BE2C (cell line): ENCODE results near the gene CTTNBP2NL.

Source experiments
- DNase-seq: peaks from one replicate; pipeline ENCODE4 v3.0.0-alpha.2; 2020
- H3K27me3 ChIP-seq: fragments of 250-450 bp; sonication (Bioruptor Pico); 2 replicates; pipeline ENCODE4 v1.5.1; 2020; ENCODE audit warnings: mild to moderate bottlenecking
- H3K36me3 ChIP-seq: fragments of 250-450 bp; sonication (Bioruptor Pico); 2 replicates; pipeline ENCODE4 v1.5.1; 2020; ENCODE audit warnings: mild to moderate bottlenecking
- H3K4me1 ChIP-seq: fragments of 250-450 bp; sonication (Bioruptor Pico); 2 replicates; pipeline ENCODE4 v1.5.1; 2020
- H3K4me3 ChIP-seq: 2 replicates; pipeline ENCODE4 v1.5.1; 2011; ENCODE audit warnings: low read depth, low read length
- H3K9me3 ChIP-seq: fragments of 250-450 bp; sonication (Bioruptor Pico); 2 replicates; pipeline ENCODE4 v1.5.1; 2020
- TF ChIP-seq, protein P1 (sequence below): IDR thresholded peaks from 2 replicates; pipeline ENCODE4 v1.5.1; 2012; ENCODE audit warnings: mild to moderate bottlenecking, low read depth, low read length

The CTTNBP2NL gene

DNA sequence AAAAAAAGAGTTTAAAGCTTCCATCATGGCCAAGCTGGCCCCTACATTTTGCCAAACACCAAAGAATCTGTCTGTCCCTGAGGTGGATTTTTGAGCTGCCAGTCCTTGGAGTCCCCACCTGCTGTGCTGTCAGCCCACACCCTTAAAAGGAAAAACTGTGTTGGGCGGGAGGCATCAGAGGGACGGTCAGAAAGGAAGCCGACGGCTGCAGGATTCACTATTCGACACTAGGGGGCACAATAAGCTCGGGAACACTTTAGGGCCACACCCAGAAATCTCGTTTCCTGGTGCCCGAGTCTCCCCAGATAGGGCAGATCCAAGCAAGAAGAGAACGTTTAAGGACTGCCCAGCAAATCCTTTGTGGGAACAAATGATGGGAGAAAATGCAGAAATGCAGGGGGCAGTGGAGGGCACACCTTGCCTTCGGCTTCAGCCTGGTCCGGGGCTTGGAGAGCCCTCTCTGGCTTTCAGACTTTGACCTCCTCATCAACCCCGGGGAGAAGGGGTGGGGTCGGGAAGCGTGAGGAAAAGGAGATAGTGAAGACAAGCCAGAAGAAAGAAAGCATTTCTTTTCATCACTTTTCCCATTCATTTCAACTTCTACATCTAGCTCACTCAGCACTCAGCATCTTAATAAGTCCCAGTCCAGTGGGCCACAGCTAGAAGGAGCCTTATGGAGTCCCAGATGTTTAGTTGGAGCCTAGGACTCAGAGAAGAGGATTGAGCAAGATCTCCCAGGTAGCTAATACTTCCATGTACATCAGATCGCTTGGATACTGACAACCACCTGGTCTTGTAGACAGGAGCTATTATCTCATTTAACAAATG, 5.0 kb upstream of the CTTNBP2NL start:
- no peaks in the 10 kb centered on the region for H3K27me3 ChIP-seq
- no peaks in the 10 kb centered on the region for H3K36me3 ChIP-seq
- H3K4me1 ChIP-seq, result peaks cover 3% of the 10 kb centered on the region
- no peaks in the 10 kb centered on the region for H3K9me3 ChIP-seq
- peak; percentile 85 for DNase-seq
- TF ChIP-seq, protein P1, sequence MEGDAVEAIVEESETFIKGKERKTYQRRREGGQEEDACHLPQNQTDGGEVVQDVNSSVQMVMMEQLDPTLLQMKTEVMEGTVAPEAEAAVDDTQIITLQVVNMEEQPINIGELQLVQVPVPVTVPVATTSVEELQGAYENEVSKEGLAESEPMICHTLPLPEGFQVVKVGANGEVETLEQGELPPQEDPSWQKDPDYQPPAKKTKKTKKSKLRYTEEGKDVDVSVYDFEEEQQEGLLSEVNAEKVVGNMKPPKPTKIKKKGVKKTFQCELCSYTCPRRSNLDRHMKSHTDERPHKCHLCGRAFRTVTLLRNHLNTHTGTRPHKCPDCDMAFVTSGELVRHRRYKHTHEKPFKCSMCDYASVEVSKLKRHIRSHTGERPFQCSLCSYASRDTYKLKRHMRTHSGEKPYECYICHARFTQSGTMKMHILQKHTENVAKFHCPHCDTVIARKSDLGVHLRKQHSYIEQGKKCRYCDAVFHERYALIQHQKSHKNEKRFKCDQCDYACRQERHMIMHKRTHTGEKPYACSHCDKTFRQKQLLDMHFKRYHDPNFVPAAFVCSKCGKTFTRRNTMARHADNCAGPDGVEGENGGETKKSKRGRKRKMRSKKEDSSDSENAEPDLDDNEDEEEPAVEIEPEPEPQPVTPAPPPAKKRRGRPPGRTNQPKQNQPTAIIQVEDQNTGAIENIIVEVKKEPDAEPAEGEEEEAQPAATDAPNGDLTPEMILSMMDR, result peak; percentile 94
- H3K4me3 ChIP-seq, result peak overlapping the region; percentile 58

DNA sequence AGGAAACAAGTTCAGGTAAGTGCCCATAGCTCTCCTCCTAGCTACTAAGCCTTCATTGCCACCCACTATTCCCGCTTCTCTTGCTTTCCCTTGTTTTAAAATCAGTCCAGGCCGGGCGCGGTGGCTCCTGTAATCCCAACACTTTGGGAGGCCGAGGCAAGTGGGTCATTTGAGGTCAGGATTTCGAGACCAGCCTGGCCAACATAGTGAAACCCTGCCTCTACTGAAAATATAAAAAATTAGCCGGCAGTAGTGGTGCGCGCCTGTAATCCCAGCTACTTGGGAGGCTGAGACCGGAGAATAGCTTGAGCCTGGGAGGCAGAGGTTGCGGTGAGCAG, 4.4 kb upstream of the CTTNBP2NL start:
- H3K4me1 ChIP-seq, result peaks cover 3% of the 10 kb centered on the region
- H3K9me3 ChIP-seq, result no peaks in the 10 kb centered on the region
- no peak for DNase-seq
- TF ChIP-seq, protein P1, result no peak
- H3K36me3 ChIP-seq, result no peaks in the 10 kb centered on the region
- no peaks in the 10 kb centered on the region for H3K27me3 ChIP-seq
- H3K4me3 ChIP-seq, result peak overlapping the region; percentile 58

DNA sequence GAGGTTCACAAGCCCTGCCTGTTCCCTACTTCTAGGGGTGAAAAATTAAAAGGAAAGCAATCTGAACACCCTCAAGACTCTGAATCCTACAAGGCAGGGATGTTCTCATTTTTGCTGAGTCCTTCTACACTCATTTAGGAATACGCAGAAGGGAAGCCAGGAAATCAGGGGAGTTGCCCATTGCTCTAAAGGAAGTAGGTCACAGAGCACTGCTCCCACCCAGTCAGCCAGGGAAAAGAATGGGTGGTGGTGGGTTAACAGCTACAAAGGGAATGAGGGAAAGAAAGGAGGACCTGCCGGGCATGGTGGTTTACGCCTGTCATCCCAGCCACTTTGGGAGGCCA, 2.4 kb upstream of the CTTNBP2NL start:
- Histone ChIP-seq H3K4me1 (peaks cover 3% of the 10 kb centered on the region), H3K4me3 (no peak overlapping the region), H3K9me3 (no peaks in the 10 kb centered on the region), H3K27me3 (no peaks in the 10 kb centered on the region), H3K36me3 (no peaks in the 10 kb centered on the region)
- TF ChIP-seq, protein P1, result no peak
- no peak for DNase-seq

DNA sequence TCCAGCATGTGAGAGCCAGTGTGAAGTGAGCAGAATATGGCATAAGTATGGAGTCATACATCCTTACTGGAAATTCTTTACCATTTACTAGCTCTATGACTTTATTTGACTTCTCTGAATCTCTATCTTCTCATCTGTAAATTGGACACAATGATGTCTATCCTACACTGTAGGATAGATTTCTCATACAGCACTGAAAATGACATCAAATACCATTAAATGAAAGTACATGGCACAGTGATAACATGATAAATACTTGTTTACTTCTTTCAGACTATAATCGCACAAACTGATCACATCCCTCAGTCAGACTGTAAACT, 1.3 kb upstream of the CTTNBP2NL start:
- Histone ChIP-seq H3K36me3 (no peaks in the 10 kb centered on the region), H3K4me3 (no peak overlapping the region), H3K4me1 (peaks cover 3% of the 10 kb centered on the region), H3K27me3 (no peaks in the 10 kb centered on the region), H3K9me3 (no peaks in the 10 kb centered on the region)
- TF ChIP-seq, protein P1, result no peak
- no peak for DNase-seq

DNA sequence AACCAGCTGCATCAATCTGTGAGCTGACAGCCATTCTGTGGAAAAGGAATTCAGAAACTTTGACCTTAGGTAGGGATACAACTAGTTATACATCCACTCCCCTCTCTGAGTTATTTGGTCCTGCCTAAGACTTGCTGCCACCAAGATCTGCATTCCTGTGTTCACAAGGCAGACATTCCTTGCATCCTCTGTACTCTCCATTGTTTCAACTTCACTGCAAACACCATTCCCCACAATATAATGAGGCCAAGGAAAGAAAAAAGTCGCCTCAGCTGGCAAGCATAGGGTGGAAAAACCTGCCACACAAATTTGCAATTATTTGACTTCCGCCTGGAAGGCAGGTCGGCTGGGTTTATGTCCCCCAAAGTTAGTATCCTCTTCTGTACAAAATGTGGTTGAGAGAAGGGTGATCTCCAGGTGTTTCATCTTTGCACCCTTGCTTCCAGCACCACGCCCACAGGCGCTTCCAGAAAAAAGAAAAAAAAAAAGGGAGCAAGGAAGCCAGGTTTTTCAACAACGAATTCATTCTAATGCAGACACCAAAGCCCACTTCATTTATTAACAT, 676 bp upstream of the CTTNBP2NL start:
- peak overlapping the region; percentile 99 for H3K4me3 ChIP-seq
- TF ChIP-seq, protein P1, result no peak
- DNase-seq, result no peak
- H3K9me3 ChIP-seq, result no peaks in the 10 kb centered on the region
- no peaks in the 10 kb centered on the region for H3K36me3 ChIP-seq
- H3K4me1 ChIP-seq, result peaks cover 3% of the 10 kb centered on the region
- no peaks in the 10 kb centered on the region for H3K27me3 ChIP-seq
